ENCODE results near the gene SPDYC.

The SPDYC gene

GRCh38 chr11:65183201-65183891 lies 13.3 kb downstream of the SPDYC start:
- TF ChIP-seq ZNF70 (CRISPR knock-in tag; IDR thresholded peaks at IDR 0.05) = no peak
- no peak for TF ChIP-seq TSHZ2 (CRISPR knock-in tag; IDR thresholded peaks at IDR 0.05)
- no peak for TF ChIP-seq ZFP3 (CRISPR knock-in tag; IDR thresholded peaks at IDR 0.05)
- no peak for TF ChIP-seq POU6F1 (CRISPR knock-in tag; IDR thresholded peaks at IDR 0.05; ENCODE audit: borderline replicate concordance, low read depth)
- TF ChIP-seq RARB (CRISPR knock-in tag; IDR thresholded peaks at IDR 0.05) = no peak
- TF ChIP-seq CSRNP3 (CRISPR knock-in tag; IDR thresholded peaks at IDR 0.05) = no peak
- TF ChIP-seq CREB5 (CRISPR knock-in tag; IDR thresholded peaks at IDR 0.05; ENCODE audit: low read depth) = no peak
- no peak for TF ChIP-seq PPARA (CRISPR knock-in tag; IDR thresholded peaks at IDR 0.05; ENCODE audit: borderline replicate concordance)
- TF ChIP-seq ARNTL (CRISPR knock-in tag; IDR thresholded peaks at IDR 0.05; ENCODE audit: borderline replicate concordance, low read depth) = no peak
- TF ChIP-seq OSR1 (CRISPR knock-in tag; IDR thresholded peaks at IDR 0.05) = no peak
- no peak for TF ChIP-seq PATZ1 (CRISPR knock-in tag; IDR thresholded peaks at IDR 0.05; ENCODE audit: borderline replicate concordance)
- TF ChIP-seq GLIS3 (CRISPR knock-in tag; IDR thresholded peaks at IDR 0.05) = no peak
- no peak for TF ChIP-seq BACH2 (CRISPR knock-in tag; IDR thresholded peaks at IDR 0.05; ENCODE audit: borderline replicate concordance)
- TF ChIP-seq CSDC2 (CRISPR knock-in tag; IDR thresholded peaks at IDR 0.05) = no peak
- TF ChIP-seq ZNF8 (CRISPR knock-in tag; IDR thresholded peaks at IDR 0.05) = no peak
- ATAC-seq = no peak

GRCh38 chr11:65184146-65184545 lies 14.1 kb downstream of the SPDYC start:
- TF ChIP-seq ZFP30 (CRISPR knock-in tag; IDR thresholded peaks at IDR 0.05) (no peak), POU6F1 (CRISPR knock-in tag; IDR thresholded peaks at IDR 0.05; ENCODE audit: borderline replicate concordance, low read depth) (no peak), ZFP3 (CRISPR knock-in tag; IDR thresholded peaks at IDR 0.05) (no peak), CSDC2 (CRISPR knock-in tag; IDR thresholded peaks at IDR 0.05) (no peak), CREB5 (CRISPR knock-in tag; IDR thresholded peaks at IDR 0.05; ENCODE audit: low read depth) (no peak), GLIS3 (CRISPR knock-in tag; IDR thresholded peaks at IDR 0.05) (no peak), TCF4 (CRISPR knock-in tag; IDR thresholded peaks at IDR 0.05; ENCODE audit: borderline replicate concordance) (no peak), ZNF565 (CRISPR knock-in tag; conservative IDR thresholded peaks at IDR 0.05; ENCODE audit: low read depth) (no peak), ARNTL (CRISPR knock-in tag; IDR thresholded peaks at IDR 0.05; ENCODE audit: borderline replicate concordance, low read depth) (no peak)
- ATAC-seq = no peak
